Mammary epithelial cell (primary cell): ENCODE measurements around the gene C3orf33.

ENCODE experiments used
- EZH2 ChIP-seq: IDR thresholded peaks from 2 replicates; pipeline ENCODE4 v1.6.1; 2012; ENCODE audit warnings: low read length, inconsistent platforms, borderline replicate concordance
- TF ChIP-seq, protein P1 (sequence below), 2 donors: IDR thresholded peaks in 1 of 2; conservative IDR thresholded peaks in 1 of 2; 2 replicates each; pipeline ENCODE4 v1.5.1; 2011 to 2012; ENCODE audit warnings: inconsistent platforms in 2 of 2, low read length in 2 of 2, mild to moderate bottlenecking in 2 of 2, control low read depth in 1 of 2, low read depth in 1 of 2; ENCODE audit not compliant: insufficient read depth in 1 of 2; ENCODE audit errors: extremely low read depth in 1 of 2

DNA sequence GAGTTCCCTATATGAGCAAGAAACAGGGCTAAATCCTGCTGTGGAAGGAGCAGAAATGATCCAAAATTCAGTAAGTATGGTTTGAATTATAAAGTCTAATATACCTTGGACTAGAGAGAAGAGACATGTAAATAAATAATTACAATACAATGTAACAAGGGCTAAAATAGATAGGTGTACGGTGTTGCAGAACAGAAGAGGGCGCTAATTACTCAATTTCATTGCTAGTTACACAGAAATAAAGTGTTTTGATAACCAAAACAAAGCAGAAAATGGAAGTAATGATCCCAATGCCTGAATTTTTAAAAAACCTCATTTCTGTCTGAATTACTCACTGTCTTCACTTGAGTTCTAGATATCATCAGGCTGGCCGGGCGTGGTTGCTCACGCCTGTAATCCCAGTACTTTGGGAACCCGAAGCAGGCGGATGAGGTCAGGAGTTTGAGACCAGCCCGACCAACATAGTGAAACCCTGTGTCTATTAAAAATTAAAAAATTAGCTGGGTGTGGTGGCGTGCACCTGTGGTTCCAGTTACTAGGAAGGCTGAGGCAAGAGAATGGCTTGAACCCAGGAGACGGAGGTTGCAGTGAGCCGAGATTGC, 52.9 kb downstream of the C3orf33 start:
- TF ChIP-seq, protein P1, sequence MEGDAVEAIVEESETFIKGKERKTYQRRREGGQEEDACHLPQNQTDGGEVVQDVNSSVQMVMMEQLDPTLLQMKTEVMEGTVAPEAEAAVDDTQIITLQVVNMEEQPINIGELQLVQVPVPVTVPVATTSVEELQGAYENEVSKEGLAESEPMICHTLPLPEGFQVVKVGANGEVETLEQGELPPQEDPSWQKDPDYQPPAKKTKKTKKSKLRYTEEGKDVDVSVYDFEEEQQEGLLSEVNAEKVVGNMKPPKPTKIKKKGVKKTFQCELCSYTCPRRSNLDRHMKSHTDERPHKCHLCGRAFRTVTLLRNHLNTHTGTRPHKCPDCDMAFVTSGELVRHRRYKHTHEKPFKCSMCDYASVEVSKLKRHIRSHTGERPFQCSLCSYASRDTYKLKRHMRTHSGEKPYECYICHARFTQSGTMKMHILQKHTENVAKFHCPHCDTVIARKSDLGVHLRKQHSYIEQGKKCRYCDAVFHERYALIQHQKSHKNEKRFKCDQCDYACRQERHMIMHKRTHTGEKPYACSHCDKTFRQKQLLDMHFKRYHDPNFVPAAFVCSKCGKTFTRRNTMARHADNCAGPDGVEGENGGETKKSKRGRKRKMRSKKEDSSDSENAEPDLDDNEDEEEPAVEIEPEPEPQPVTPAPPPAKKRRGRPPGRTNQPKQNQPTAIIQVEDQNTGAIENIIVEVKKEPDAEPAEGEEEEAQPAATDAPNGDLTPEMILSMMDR (conservative IDR thresholded peaks at IDR 0.05 in 1 of 2, IDR thresholded peaks at IDR 0.05 in 1 of 2; ENCODE audit: extremely low read depth in 1 of 2, insufficient read depth in 1 of 2, low read depth in 1 of 2, low read length in 2 of 2), result peak; percentile 48 to 54
- no peak for TF ChIP-seq EZH2
